Spleen (tissue), 7 donors: Measurements from ENCODE around the gene VGLL4.

ENCODE experiments used
- CTCF ChIP-seq, 11 experiments: fragments of 200-600 bp in 7 of 11; fragments of 450-650 bp in 4 of 11; sonication (generic) in 4 of 11; IDR thresholded peaks in 8 of 11; conservative IDR thresholded peaks in 3 of 11; 1 replicate in 7 of 11; 2 replicates in 4 of 11; pipeline versions ENCODE4 v1.4.0 to v1.8.0; 2016 to 2021; ENCODE audit warnings: antibody characterized with exemption in 11 of 11, inconsistent platforms in 4 of 11, mild to moderate bottlenecking in 1 of 11
- POLR2A ChIP-seq, 3 donors: fragments of 450-650 bp; IDR thresholded peaks; one replicate each; pipeline ENCODE4 v1.5.1; 2017; ENCODE audit warnings: antibody characterized with exemption in 3 of 3, mild to moderate bottlenecking in 1 of 3
- donor health status: DM: no; HTN: no; CAD: no; lungs with moderate emphysema.
- donor health status: DM: no; HTN: no; CAD: no.
- donor health status: DM: no; HTN: no; CAD: no.

GRCh38 chr3:11562277-11562881 lies 81.3 kb downstream of the VGLL4 start:
- TF ChIP-seq CTCF (IDR thresholded peaks at IDR 0.05 in 8 of 11, conservative IDR thresholded peaks at IDR 0.05 in 3 of 11) (no peak), POLR2A (IDR thresholded peaks at IDR 0.05) (no peak)
